Epithelial cell of proximal tubule (primary cell): ENCODE data around the gene CUBN. TPM values are rescaled to one million over a fixed set of nuclear protein-coding genes. Genes with fewer than 3 reads are reported as not detected.

Source experiments
- DNase-seq: peaks from one replicate; pipeline ENCODE4 v3.0.0-alpha.2; 2011; ENCODE audit warnings: low read depth
- H3K4me3 ChIP-seq: 2 replicates; pipeline ENCODE4 v1.5.1; 2011; ENCODE audit warnings: low read depth, mild to moderate bottlenecking, low read length
- total RNA-seq: library from RNA; depleted of rRNA; stranded (reverse); fragments of >200 nt; gene quantifications from 2 replicates; pipeline ENCODE4 v1.2.3, GENCODE V29; 2015
- TF ChIP-seq, protein P1 (sequence below): conservative IDR thresholded peaks from 2 replicates; pipeline ENCODE4 v1.5.1; 2012; ENCODE audit warnings: low read depth, mild to moderate bottlenecking, low read length

Gene CUBN
- total RNA-seq, 1 donor from 2014 or later, result 0.17 TPM

DNA sequence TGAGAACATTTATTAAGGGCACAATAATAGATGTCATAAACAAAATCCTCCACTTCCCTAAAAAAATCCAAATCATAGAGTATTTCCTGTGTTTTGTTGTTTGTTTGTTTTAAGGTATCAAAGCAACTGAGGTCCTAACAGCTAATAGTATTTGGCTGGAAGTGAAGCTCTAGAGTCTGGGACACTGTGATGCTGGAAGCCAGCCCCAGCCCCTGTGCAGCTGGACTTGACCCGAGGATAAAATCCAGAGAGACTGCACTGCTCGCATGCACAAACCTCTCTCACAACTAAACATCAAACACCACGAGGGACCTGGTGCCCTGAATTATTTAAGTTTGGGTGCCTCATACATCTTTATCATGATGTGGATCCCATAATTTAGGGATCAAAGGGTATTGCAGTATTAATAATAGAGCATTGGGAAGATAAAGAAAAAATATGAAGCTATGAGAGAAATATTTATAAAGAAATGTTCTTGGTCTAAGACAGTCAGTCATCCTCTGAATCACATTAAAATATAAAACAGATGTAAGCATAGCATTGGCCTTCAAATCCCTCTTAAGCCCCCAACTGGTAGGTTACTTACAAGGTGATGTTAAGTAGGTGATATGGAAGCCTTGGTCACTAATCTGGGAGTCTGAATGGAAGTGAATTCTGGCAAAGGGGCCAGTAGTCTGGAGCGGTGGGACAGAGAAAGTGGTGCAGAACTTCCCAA is 44.4 kb downstream of the CUBN start:
- TF ChIP-seq, protein P1, sequence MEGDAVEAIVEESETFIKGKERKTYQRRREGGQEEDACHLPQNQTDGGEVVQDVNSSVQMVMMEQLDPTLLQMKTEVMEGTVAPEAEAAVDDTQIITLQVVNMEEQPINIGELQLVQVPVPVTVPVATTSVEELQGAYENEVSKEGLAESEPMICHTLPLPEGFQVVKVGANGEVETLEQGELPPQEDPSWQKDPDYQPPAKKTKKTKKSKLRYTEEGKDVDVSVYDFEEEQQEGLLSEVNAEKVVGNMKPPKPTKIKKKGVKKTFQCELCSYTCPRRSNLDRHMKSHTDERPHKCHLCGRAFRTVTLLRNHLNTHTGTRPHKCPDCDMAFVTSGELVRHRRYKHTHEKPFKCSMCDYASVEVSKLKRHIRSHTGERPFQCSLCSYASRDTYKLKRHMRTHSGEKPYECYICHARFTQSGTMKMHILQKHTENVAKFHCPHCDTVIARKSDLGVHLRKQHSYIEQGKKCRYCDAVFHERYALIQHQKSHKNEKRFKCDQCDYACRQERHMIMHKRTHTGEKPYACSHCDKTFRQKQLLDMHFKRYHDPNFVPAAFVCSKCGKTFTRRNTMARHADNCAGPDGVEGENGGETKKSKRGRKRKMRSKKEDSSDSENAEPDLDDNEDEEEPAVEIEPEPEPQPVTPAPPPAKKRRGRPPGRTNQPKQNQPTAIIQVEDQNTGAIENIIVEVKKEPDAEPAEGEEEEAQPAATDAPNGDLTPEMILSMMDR, result no peak
- DNase-seq, result no peak
- no peak overlapping the region for H3K4me3 ChIP-seq

DNA sequence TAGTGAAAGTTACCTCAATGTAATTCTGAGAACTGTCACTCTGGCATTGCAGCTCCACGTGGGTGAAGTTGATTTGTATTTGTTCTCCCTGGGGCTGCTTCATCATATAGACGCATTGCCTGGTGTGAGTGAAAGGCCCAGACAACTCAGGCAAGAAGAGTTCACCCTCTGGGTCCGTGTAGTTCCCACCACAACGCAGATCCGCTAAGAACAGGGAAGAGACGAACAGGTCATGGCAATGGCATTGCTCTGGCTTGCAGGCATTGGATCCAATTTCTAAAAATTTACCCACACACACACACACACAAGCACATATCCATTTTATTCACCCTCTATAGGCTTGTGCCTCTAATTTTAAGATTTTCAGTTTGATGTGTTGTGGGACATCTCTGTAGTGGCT is 45.4 kb downstream of the CUBN start:
- H3K4me3 ChIP-seq, result no peak overlapping the region
- TF ChIP-seq, protein P1, result no peak
- DNase-seq, result no peak

DNA sequence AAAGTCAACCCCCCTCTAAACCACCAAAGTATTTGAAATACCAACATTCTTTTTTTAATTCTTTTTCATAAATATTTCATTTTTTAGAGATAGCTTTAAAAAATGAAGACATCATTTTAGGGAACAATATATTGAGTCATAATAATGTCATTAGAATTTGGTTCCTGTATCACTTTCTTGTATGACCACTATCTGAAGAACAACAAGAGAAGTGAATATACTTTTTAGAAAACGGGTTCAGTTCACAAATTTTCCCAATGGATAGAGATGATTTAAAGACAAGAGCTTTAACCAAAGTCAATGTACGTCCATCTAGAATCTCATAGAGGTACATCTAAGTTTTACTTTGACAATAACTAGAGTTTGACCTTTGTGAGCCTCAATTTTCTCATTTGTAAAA is 48.2 kb downstream of the CUBN start:
- TF ChIP-seq, protein P1, result no peak

DNA sequence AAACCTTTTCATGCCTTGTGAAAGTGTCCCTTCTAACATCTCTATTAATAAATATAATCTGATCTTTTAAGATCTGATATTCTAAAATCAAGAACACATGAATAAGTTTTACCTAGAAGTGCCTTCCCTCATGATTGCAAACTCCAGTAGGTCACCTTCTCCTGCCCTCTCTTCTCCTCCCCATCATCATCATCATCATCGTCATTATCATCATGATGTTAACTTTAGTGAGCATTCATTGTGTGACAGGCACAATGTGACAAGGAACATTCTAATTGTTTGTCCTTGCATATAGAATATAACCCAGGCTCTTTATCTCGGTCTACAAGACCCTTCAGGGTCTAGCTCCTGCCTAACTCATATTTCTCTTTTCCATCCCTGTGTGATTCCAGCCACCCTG is 51.7 kb downstream of the CUBN start:
- TF ChIP-seq, protein P1, result no peak
- DNase-seq, result no peak

More for the DNA sequence above, 48.2 kb downstream of the CUBN start:
- no peak for DNase-seq
- H3K4me3 ChIP-seq, result no peak overlapping the region

DNA sequence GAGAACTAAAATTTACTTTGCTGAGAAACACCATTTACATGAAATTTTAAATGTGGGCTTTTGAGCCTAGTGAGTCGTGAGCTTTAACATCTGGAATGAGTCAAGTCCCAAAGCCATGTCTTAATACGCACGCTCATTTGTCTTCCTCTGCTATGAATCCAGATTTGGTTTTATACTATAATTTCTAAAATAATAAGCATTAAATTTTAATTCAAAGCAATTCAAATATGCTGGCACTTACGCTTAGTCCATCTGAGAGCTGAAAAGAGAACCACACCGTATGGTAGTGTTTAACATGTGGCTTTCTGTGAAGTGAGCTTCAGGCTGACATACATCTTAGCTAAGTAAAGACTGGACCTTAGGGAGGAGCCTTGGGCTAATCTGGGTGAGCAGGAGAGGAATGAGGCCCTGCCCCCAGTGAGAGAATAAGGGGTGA is 52.2 kb downstream of the CUBN start:
- TF ChIP-seq, protein P1, result no peak
- DNase-seq, result no peak
- no peak overlapping the region for H3K4me3 ChIP-seq

More for the DNA sequence above, 51.7 kb downstream of the CUBN start:
- no peak overlapping the region for H3K4me3 ChIP-seq

DNA sequence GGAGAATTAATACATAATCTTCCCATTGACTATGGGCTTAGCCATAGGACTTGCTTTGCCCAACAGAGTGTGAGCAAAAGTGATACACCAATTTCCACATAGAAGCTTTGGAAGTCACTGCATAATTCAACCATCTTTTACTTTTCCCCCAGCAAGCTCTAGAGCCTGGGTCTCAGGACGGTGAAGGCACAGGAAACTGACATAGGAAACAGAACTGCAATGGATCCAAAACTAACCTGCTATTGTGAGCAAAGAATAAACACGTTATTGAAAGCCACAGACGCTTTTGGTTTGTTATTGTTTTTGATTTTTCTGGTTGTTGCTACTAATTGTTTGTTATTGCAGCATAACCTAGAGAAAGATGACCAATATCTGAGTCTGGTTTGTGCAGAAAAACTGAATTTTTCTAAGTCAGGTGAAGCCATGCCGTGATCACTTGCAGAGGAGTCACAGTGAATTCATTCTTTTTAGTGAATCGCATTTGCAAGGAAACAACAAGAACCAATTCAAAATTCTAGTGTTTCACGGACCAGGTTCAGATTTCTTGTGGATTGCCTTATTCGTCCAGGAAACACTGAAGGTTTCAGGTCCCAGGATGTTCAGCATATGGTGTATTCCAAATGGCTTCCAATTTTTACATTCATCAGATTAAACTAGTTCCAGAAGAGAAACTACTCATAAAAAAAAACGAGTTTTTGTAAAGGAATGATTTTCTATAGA is 52.8 kb downstream of the CUBN start:
- DNase-seq, result no peak
- TF ChIP-seq, protein P1, result no peak
- H3K4me3 ChIP-seq, result no peak overlapping the region
